Fibroblast of mammary gland (primary cell): ENCODE measurements around the gene KREMEN1.

ENCODE experiments used
- DNase-seq: peaks from one replicate; pipeline ENCODE4 v3.0.0-alpha.2; 2010; ENCODE audit warnings: low read depth
- H3K4me3 ChIP-seq: 2 replicates; pipeline ENCODE4 v1.5.1; 2011; ENCODE audit warnings: low read depth, mild to moderate bottlenecking, low read length, moderate library complexity; ENCODE audit not compliant: control insufficient read depth
- CTCF ChIP-seq: conservative IDR thresholded peaks from 2 replicates; pipeline ENCODE4 v1.5.1; 2011; ENCODE audit warnings: low read depth, low read length, inconsistent platforms; ENCODE audit not compliant: control insufficient read depth, insufficient read depth

The KREMEN1 gene

GRCh38 chr22:29050457-29050856 lies 22.4 kb upstream of the KREMEN1 start:
- no peak for TF ChIP-seq CTCF
- H3K4me3 ChIP-seq, result no peak overlapping the region
- DNase-seq, result no peak

GRCh38 chr22:29053048-29053702 lies 19.7 kb upstream of the KREMEN1 start:
- TF ChIP-seq CTCF, result no peak
- DNase-seq, result no peak
- no peak overlapping the region for H3K4me3 ChIP-seq

DNA sequence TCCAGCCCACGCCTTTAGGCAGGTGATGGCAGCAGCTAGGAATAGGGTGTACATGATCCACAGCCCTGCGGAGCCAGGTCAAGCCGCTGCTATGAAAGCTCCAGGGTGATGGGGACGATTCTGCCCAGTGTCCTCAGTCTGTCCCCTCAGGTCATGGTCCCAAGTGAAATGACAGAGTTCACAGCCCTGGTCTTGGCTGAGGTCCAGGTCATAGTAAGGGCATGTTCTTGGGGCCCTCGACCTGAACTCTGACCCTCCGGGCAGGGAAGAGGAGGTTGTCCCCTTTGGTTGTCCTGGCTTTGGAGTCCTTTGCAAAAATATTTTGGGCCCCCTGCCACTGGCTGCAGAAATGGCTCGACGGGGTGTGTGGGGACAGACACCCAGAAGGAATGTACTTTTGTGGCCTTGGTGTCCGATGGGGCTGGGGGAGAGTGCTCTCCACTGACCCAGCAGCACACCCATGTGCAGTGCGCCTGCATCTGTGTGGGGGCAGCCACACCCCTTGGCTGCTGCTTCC lies 18.5 kb upstream of the KREMEN1 start:
- DNase-seq, result no peak
- no peak for TF ChIP-seq CTCF
- H3K4me3 ChIP-seq, result no peak overlapping the region

DNA sequence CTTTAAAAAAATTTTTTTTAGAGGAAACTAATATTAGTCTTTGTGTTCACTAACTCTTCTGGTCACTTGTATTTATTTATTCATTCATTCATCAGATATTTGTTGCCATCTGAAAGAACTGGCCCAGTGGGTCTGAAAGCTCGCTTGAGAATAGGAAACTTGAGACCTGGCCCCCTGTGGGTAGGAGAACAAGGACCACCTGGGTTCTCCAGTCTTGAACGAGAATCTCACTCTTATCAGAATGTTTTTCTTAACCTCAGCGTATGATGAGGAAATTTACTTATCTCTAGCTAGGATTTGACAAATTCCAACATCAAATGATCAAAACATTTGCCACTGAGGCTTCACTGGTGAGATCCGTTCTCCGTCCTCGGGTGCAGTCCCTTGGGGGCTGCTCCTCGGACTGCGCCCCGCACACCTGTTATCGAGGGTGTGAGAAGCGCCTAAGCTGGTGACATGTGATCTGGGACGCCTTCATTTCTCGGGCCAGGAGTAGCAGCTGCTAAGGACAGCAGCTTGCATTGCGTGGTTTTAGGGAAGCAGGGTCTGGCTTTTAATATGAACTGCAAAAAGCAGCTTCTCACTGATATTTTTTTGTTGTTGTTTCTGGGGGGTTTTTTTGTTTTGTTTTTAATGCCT lies 17.5 kb upstream of the KREMEN1 start:
- H3K4me3 ChIP-seq, result no peak overlapping the region
- TF ChIP-seq CTCF, result no peak
- no peak for DNase-seq

DNA sequence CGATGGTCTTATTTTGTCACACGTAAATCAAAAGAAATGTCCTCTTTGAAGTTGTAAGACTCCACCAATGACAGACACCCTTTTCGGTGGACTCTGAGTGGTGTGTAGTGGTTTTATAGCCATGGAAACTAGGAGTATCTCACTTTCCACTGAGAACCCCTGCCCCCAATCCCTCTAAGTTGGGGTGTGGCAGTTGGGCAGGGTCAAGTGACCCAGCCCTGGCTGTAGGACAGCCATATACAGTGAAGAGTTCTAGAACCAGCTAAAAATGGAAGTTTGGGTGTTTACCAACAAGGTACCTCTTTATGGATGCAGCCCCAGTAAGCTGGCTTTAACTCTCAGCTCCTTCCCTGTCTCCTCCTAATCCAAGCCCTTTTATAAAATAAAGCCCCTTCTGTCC lies 16.4 kb upstream of the KREMEN1 start:
- no peak overlapping the region for H3K4me3 ChIP-seq
- DNase-seq, result no peak
- no peak for TF ChIP-seq CTCF

- DNase-seq, result no peak
- no peak overlapping the region for H3K4me3 ChIP-seq
- no peak for TF ChIP-seq CTCF
Observed at GRCh38 chr22:29060251-29060869, 12.5 kb upstream of the KREMEN1 start.
